ENCODE data around the gene RNF13. TPM values are rescaled to one million over a fixed set of nuclear protein-coding genes. Genes with fewer than 3 reads are reported as not detected.
A peak's percentile ranks its signal among the peaks of the same experiment; 100 is the strongest.
"Not testable (repeated sequence)": the region's sequence is repeated elsewhere in the genome, so short reads cannot be mapped to it uniquely, and the experiment has no call there.

The RNF13 gene
- total and polyA plus RNA-seq, 2 of the 4 experiments (the other 2 are of a cell fraction), result 12.8 to 29.8 TPM

GRCh38 chr3:149838491-149838890 lies 25.5 kb downstream of the RNF13 start:
- dilution Hi-C loops (cut with HindIII; ENCODE audit: low sequenced_read_pairs, unreplicated experiment); H2BK120ac ChIP-seq (ENCODE audit: low read depth, low read length); H4K20me1 ChIP-seq (ENCODE audit: insufficient read depth, low read length); H3K4me3 ChIP-seq (ENCODE audit: insufficient read depth, low read depth, low read length); CTCF ChIA-PET; H3K36me3 ChIP-seq (ENCODE audit: control insufficient read depth, insufficient read depth, low read length); H3K9me3 ChIP-seq (ENCODE audit: control insufficient read depth, insufficient read depth, low read length); H3K18ac ChIP-seq (ENCODE audit: low read depth, low read length); H2AK9ac ChIP-seq (replicated peaks; ENCODE audit: low read depth, low read length, poor library complexity); in situ Hi-C loops (cut with MboI; ENCODE audit: low sequenced_read_pairs); DNase-seq; H3K27ac ChIP-seq (ENCODE audit: insufficient read depth, low read length); H2AFZ ChIP-seq (replicated peaks; ENCODE audit: low read length, poor library complexity); H3K14ac ChIP-seq (replicated peaks; ENCODE audit: low read depth, low read length); intact Hi-C loops (cut with micrococcal nuclease); H4K8ac ChIP-seq (ENCODE audit: low read depth in 2 of 2, low read length in 2 of 2); ATAC-seq (ENCODE audit: low read depth); H4K5ac ChIP-seq (ENCODE audit: low read depth, low read length); H2BK15ac ChIP-seq (ENCODE audit: low read depth, low read length); H2BK5ac ChIP-seq (ENCODE audit: low read depth, low read length, poor library complexity, severe bottlenecking); H3K4me1 ChIP-seq (ENCODE audit: control insufficient read depth, insufficient read depth, low read length); H4K91ac ChIP-seq (ENCODE audit: insufficient read depth, low read depth, low read length); BruUV-seq (replicated peaks); H3K23ac ChIP-seq (ENCODE audit: low read depth, low read length); H3K9ac ChIP-seq (ENCODE audit: low read depth, low read length); H3K9me1 ChIP-seq (ENCODE audit: insufficient read depth, low read length); H2AK5ac ChIP-seq (ENCODE audit: low read depth, low read length); POLR2A ChIA-PET (ENCODE audit: unreplicated experiment); H3K56ac ChIP-seq (ENCODE audit: extremely low read depth, insufficient read depth, low read length); H3K27me3 ChIP-seq (ENCODE audit: control insufficient read depth, insufficient read depth, low read length); H3K4me2 ChIP-seq (ENCODE audit: low read depth, low read length); H2BK20ac ChIP-seq (ENCODE audit: low read depth, low read length); H3K4ac ChIP-seq (ENCODE audit: low read depth, low read length): not testable (repeated sequence)
- H3K79me1 ChIP-seq (ENCODE audit: low read depth in 1 of 2, low read length in 2 of 2), result peaks cover 13 to 21% of the 10 kb centered on the region in 2 experiments
- WGBS, 2 experiments (ENCODE audit: extremely low coverage in 2 of 2, insufficient read length in 1 of 2), result no CpG with 5 or more reads among the region's 3 CpGs

- H2BK15ac ChIP-seq (ENCODE audit: low read depth, low read length); H3K4me2 ChIP-seq (ENCODE audit: low read depth, low read length); intact Hi-C loops (cut with micrococcal nuclease); H2BK120ac ChIP-seq (ENCODE audit: low read depth, low read length); H3K9me3 ChIP-seq (ENCODE audit: control insufficient read depth, insufficient read depth, low read length); H2AK9ac ChIP-seq (replicated peaks; ENCODE audit: low read depth, low read length, poor library complexity); ATAC-seq (ENCODE audit: low read depth); H3K56ac ChIP-seq (ENCODE audit: extremely low read depth, insufficient read depth, low read length); H3K14ac ChIP-seq (replicated peaks; ENCODE audit: low read depth, low read length); BruUV-seq (replicated peaks); H3K18ac ChIP-seq (ENCODE audit: low read depth, low read length); H4K20me1 ChIP-seq (ENCODE audit: insufficient read depth, low read length); H2BK5ac ChIP-seq (ENCODE audit: low read depth, low read length, poor library complexity, severe bottlenecking); H3K23ac ChIP-seq (ENCODE audit: low read depth, low read length); H3K4me1 ChIP-seq (ENCODE audit: control insufficient read depth, insufficient read depth, low read length); H4K91ac ChIP-seq (ENCODE audit: insufficient read depth, low read depth, low read length); H3K4me3 ChIP-seq (ENCODE audit: insufficient read depth, low read depth, low read length); H2BK20ac ChIP-seq (ENCODE audit: low read depth, low read length); H2AFZ ChIP-seq (replicated peaks; ENCODE audit: low read length, poor library complexity); H3K9ac ChIP-seq (ENCODE audit: low read depth, low read length); in situ Hi-C loops (cut with MboI; ENCODE audit: low sequenced_read_pairs); H4K8ac ChIP-seq (ENCODE audit: low read depth in 2 of 2, low read length in 2 of 2); H3K27me3 ChIP-seq (ENCODE audit: control insufficient read depth, insufficient read depth, low read length); H2AK5ac ChIP-seq (ENCODE audit: low read depth, low read length); POLR2A ChIA-PET (ENCODE audit: unreplicated experiment); H3K4ac ChIP-seq (ENCODE audit: low read depth, low read length); CTCF ChIA-PET; H3K9me1 ChIP-seq (ENCODE audit: insufficient read depth, low read length); H3K27ac ChIP-seq (ENCODE audit: insufficient read depth, low read length); dilution Hi-C loops (cut with HindIII; ENCODE audit: low sequenced_read_pairs, unreplicated experiment); H4K5ac ChIP-seq (ENCODE audit: low read depth, low read length); H3K36me3 ChIP-seq (ENCODE audit: control insufficient read depth, insufficient read depth, low read length): not testable (repeated sequence)
- DNase-seq, result peak; percentile 1
- H3K79me1 ChIP-seq (ENCODE audit: low read depth in 1 of 2, low read length in 2 of 2), result peaks cover 16 to 28% of the 10 kb centered on the region in 2 experiments
- no CpG with 5 or more reads among the region's 3 CpGs for WGBS, 2 experiments (ENCODE audit: extremely low coverage in 2 of 2, insufficient read length in 1 of 2)
Observed at GRCh38 chr3:149839469-149839868, 26.5 kb downstream of the RNF13 start.

Measured in IMR-90 (cell line).